T-helper 22 cell (primary cell): ENCODE measurements around the gene ETV1.

Experiments used
- DNase-seq: peaks from one replicate; pipeline ENCODE4 v3.0.0-alpha.2; 2020; ENCODE audit warnings: low read depth

ETV1 gene

GRCh38 chr7:13879994-13880686 is 109.3 kb downstream of the ETV1 start:
- no peak for DNase-seq

GRCh38 chr7:13879143-13879542 is 110.3 kb downstream of the ETV1 start:
- DNase-seq, result no peak

- no peak for DNase-seq
These were observed 111.3 kb downstream of the ETV1 start for GRCh38 chr7:13878154-13878553.

GRCh38 chr7:13875496-13876074 is 113.9 kb downstream of the ETV1 start:
- no peak for DNase-seq

- DNase-seq, result no peak
These were observed 114.7 kb downstream of the ETV1 start for GRCh38 chr7:13874783-13875182.

GRCh38 chr7:13872709-13873108 is 116.8 kb downstream of the ETV1 start:
- DNase-seq, result no peak

- no peak for DNase-seq
These were observed 118.5 kb downstream of the ETV1 start for GRCh38 chr7:13871008-13871407.

GRCh38 chr7:13860734-13861133 is 128.7 kb downstream of the ETV1 start:
- DNase-seq, result no peak

- DNase-seq, result no peak
These were observed 133.5 kb downstream of the ETV1 start for GRCh38 chr7:13856012-13856411.

GRCh38 chr7:13852281-13852968 is 137.0 kb downstream of the ETV1 start:
- no peak for DNase-seq

- no peak for DNase-seq
These were observed 137.7 kb downstream of the ETV1 start for GRCh38 chr7:13851736-13852135.

- peak; percentile 55 for DNase-seq
These were observed 139.2 kb downstream of the ETV1 start for GRCh38 chr7:13850185-13850752.

GRCh38 chr7:13849163-13849892 is 140.1 kb downstream of the ETV1 start:
- DNase-seq, result no peak

- DNase-seq, result no peak
These were observed 140.8 kb downstream of the ETV1 start for GRCh38 chr7:13848681-13849131.

- DNase-seq, result no peak
These were observed 143.1 kb downstream of the ETV1 start for GRCh38 chr7:13846386-13846785.

- DNase-seq, result no peak
These were observed 143.9 kb downstream of the ETV1 start for GRCh38 chr7:13845601-13846000.

- no peak for DNase-seq
These were observed 144.5 kb downstream of the ETV1 start for GRCh38 chr7:13844954-13845353.

GRCh38 chr7:13841284-13841683 is 148.2 kb downstream of the ETV1 start:
- no peak for DNase-seq
